AG09319 (cell line): ENCODE results near the gene CYTL1.

Experiments
- DNase-seq: peaks from one replicate; pipeline ENCODE4 v3.0.0-alpha.2; 2010; ENCODE audit warnings: low read depth; ENCODE audit errors: extremely low read depth
- CTCF ChIP-seq: IDR thresholded peaks from 2 replicates; pipeline ENCODE4 v1.5.1; 2011; ENCODE audit warnings: low read depth, mild to moderate bottlenecking, inconsistent platforms, low read length, moderate library complexity

Gene CYTL1

DNA sequence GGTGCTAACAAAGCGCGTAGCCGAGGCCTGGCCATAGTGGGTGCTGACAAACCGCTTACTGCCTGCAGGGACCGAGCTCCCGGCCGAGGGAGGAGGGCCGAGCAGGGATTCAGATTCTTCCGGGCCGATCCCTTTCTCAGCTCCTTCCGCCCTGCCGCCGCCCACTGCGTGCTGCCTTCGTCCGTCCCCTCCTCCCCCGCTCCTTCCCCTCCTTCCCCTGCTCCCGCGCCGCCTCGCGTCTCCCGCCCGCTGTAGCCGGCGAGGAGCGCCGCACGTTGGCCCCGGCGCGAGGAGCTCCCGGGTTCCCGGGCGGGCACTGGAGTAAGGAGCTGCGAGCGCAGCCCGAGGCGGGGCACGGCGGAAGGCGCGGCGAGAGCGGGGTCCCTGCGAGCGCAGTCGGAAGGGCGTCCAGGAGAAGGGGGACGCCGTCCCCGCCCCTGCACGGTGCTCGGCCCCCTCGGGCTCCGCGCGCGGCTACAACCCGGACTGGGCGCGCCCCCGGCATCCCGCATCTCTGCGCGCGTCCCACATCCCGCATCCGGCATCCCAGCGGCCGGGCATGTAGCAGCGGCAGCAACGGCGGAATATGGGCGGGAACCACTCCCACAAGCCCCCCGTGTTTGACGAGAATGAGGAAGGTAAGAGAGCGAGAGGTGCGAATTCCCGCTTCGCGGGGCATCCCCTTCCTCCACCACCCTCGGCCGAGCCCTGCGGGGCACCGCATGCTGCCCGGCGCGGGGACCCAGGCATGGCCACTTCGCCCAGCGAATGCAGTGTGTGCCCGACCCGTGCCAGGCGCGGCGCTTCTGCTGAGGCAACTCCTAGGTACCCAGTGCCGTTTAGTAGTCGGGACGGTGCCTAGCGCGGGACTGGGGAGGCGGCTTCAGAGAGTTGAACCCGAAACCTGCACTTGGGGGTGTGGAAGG lies 32.3 kb upstream of the CYTL1 start, which contains the start of gene STK32B:
Gene STK32B, plus strand, starts transcription at position 203 of the 926 bp plus-strand sequence.
- peak; percentile 67 for DNase-seq
- TF ChIP-seq CTCF, result no peak; the same call in none of the 2 replicates

DNA sequence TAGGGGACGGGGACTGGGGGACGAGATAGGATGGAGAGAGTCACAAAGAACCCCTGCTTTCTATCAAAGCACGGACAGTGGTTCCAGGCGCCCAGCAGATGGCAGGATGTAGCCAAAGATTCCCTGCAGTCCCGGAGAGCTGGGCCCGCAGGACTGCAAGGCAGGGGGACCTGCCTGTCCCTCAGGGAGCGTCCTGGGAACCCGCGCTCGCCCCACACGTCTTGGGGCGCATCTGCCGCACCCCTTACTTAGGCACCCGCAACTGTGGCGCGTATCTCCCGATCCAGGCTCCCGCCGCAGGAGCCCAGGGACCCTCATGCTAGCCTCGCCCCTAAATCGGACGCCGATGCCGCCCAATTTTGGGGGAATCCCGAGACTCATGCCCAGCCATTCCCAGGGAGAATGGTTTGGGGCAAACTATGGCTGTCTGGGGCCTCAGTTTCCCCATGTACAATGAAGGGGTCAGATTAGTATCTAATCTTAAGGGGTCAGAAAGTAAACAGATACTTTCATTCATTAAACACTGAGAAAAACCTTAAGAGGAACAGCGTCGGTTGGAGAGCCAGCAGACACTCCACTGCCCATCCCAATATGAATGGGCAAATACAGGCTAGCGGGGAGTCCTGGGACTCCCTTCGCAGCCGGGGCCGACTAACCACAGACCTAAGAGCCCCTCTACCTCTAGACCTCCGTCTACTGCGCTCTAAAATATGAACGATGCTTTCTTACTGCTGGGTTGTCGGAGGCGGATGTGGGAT lies 31.4 kb upstream of the CYTL1 start:
- DNase-seq, result peak; percentile 72
- TF ChIP-seq CTCF, result peak; percentile 84

- no peak for DNase-seq
- TF ChIP-seq CTCF, result no peak
Observed at GRCh38 chr4:5048721-5049120, 29.5 kb upstream of the CYTL1 start.

DNA sequence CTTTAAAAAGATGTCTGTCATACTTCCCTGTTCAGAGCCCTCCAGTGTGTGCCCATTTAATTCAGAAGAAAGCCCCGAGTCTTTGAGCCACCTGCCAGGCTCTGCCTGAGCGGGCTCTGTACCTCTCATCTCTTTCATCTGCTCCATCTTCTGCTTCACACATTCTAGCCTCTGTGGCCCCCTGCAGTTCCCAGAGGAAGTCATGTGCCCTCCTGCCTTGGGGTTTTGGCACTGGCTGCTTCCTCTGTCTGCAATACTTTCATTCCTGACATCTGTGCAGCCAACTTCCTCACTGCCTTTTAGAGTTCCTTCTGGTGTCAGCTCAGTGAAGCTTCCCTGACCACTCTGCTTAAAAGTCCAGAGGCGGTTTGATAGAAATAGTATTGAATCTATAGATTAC lies 25.8 kb upstream of the CYTL1 start:
- no peak for TF ChIP-seq CTCF
- DNase-seq, result no peak

DNA sequence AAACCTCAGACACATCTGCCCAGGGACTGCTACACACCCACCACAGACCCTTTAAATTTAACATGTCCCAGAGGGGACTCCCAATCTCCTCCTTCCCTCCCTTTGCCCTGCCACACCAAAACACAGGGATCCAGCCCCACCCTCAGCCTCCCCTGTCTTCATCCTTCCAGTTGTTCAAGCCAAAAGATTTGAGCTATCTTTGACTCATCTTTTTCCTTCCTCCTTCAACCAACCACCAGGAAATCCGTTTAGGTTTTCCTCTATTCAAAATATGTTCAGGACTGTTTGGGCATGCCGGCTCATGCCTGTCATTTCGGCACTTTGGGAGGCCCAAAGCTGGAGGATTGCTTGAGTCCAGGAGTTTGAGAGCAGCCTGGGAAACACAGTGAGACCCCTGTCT lies 25.1 kb upstream of the CYTL1 start:
- no peak for TF ChIP-seq CTCF
- no peak for DNase-seq

DNA sequence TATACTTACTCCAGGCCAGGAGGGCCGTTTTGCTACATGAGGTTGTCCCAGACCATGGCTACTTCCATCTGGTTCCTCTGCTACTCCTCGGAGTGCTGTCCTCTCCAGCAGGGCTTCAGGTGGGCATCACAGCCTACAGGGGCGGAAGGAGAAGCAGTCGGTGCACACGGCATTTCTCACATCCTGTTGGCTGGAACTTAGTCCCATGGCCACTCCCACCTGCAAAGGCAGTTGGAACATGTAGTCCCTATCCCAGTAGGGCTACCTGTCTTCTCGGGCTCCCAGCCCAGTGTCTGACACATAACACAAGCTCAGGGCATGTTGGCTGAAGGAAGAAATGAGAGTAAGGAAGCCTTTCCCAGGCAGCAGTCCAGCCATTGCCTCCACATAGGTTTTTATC lies 24.3 kb upstream of the CYTL1 start:
- no peak for TF ChIP-seq CTCF
- DNase-seq, result no peak

GRCh38 chr4:5041699-5042098 lies 22.4 kb upstream of the CYTL1 start:
- no peak for DNase-seq
- no peak for TF ChIP-seq CTCF
